Large intestine (tissue), 3 donors: ENCODE data around the gene EPHB4. TPM values are rescaled to one million over a fixed set of nuclear protein-coding genes. Genes with fewer than 3 reads are reported as not detected.
A peak's percentile ranks its signal among the peaks of the same experiment; 100 is the strongest.
"Not testable (repeated sequence)": the region's sequence is repeated elsewhere in the genome, so short reads cannot be mapped to it uniquely, and the experiment has no call there.

Experiments used
- DNase-seq, 2 donors: peaks; one replicate each; pipeline versions ENCODE4 v3.0.0 to v3.0.0-alpha.2; 2013
- H3K27ac ChIP-seq: one replicate; pipeline ENCODE4 v1.5.1; 2013; ENCODE audit warnings: low read length
- H3K27me3 ChIP-seq: 2 replicates; pipeline ENCODE4 v1.6.1; 2013; ENCODE audit warnings: low read length; ENCODE audit not compliant: control insufficient read depth, insufficient read depth
- H3K36me3 ChIP-seq: 2 replicates; pipeline ENCODE4 v1.6.1; 2013; ENCODE audit warnings: low read length; ENCODE audit not compliant: control insufficient read depth, insufficient read depth
- H3K4me1 ChIP-seq: one replicate; pipeline ENCODE4 v1.6.1; 2013; ENCODE audit warnings: low read length; ENCODE audit not compliant: control insufficient read depth, insufficient read depth
- H3K4me3 ChIP-seq: one replicate; pipeline ENCODE4 v1.5.1; 2013; ENCODE audit warnings: low read length
- H3K9me3 ChIP-seq: one replicate; pipeline ENCODE4 v1.6.1; 2013; ENCODE audit warnings: mild to moderate bottlenecking, low read depth, low read length, moderate library complexity; ENCODE audit not compliant: control insufficient read depth
- WGBS: methylation state at CpG from one replicate; pipeline ENCODE4 v1.1.5; 2013; ENCODE audit warnings: low lambda C conversion rate; ENCODE audit not compliant: insufficient coverage; 5-methylcytosine and 5-hydroxymethylcytosine counted together
- polyA plus RNA-seq: library from polyadenylated mRNA; unstranded; fragments of 120-200 nt; gene quantifications from one replicate; pipeline ENCODE4 v1.2.1, GENCODE V29; 2013

Gene EPHB4
- polyA plus RNA-seq, 1 donor, result 30.4 TPM

GRCh38 chr7:100865938-100866728 is 38.8 kb upstream of the EPHB4 start:
- H3K4me3 ChIP-seq, result peak overlapping the region; percentile 75
- H3K27ac ChIP-seq, result peak overlapping the region; percentile 80
- DNase-seq, result peak; percentile 23 to 41
- no peaks in the 10 kb centered on the region for H3K9me3 ChIP-seq
- H3K4me1 ChIP-seq, result peaks cover 17% of the 10 kb centered on the region
- H3K36me3 ChIP-seq, result peaks cover 15% of the 10 kb centered on the region
- no CpG with 5 or more reads among the region's 46 CpGs for WGBS
- H3K27me3 ChIP-seq, result no peaks in the 10 kb centered on the region

GRCh38 chr7:100865372-100865911 is 38.1 kb upstream of the EPHB4 start:
- no peak for DNase-seq
- no peaks in the 10 kb centered on the region for H3K27me3 ChIP-seq
- no peaks in the 10 kb centered on the region for H3K9me3 ChIP-seq
- peaks cover 17% of the 10 kb centered on the region for H3K4me1 ChIP-seq
- no CpG with 5 or more reads among the region's 17 CpGs for WGBS
- H3K36me3 ChIP-seq, result peaks cover 17% of the 10 kb centered on the region
- H3K4me3 ChIP-seq, result no peak overlapping the region
- no peak overlapping the region for H3K27ac ChIP-seq

GRCh38 chr7:100864263-100864845 is 37.0 kb upstream of the EPHB4 start:
- WGBS, result no CpG with 5 or more reads among the region's 12 CpGs
- Histone ChIP-seq H3K4me3 (no peak overlapping the region), H3K36me3 (peaks cover 20% of the 10 kb centered on the region), H3K9me3 (no peaks in the 10 kb centered on the region), H3K4me1 (peaks cover 17% of the 10 kb centered on the region), H3K27ac (no peak overlapping the region), H3K27me3 (no peaks in the 10 kb centered on the region)
- DNase-seq, result no peak

- Histone ChIP-seq H3K4me1 (peaks cover 11% of the 10 kb centered on the region), H3K9me3 (no peaks in the 10 kb centered on the region), H3K4me3 (no peak overlapping the region), H3K36me3 (peaks cover 26% of the 10 kb centered on the region), H3K27ac (no peak overlapping the region), H3K27me3 (no peaks in the 10 kb centered on the region)
- peak in 1 of 2 donors; percentile 58 for DNase-seq
- WGBS, result no CpG with 5 or more reads among the region's 10 CpGs
Observed at GRCh38 chr7:100863406-100863950, 36.2 kb upstream of the EPHB4 start.

GRCh38 chr7:100861616-100861985 is 34.3 kb upstream of the EPHB4 start:
- peaks cover 7% of the 10 kb centered on the region for H3K4me1 ChIP-seq
- H3K27me3 ChIP-seq, result no peaks in the 10 kb centered on the region
- DNase-seq, result no peak
- H3K36me3 ChIP-seq, result peaks cover 30% of the 10 kb centered on the region
- H3K4me3 ChIP-seq, result no peak overlapping the region
- no peaks in the 10 kb centered on the region for H3K9me3 ChIP-seq
- no peak overlapping the region for H3K27ac ChIP-seq
- WGBS, result no CpG with 5 or more reads among the region's 14 CpGs

- Histone ChIP-seq H3K36me3 (peaks cover 30% of the 10 kb centered on the region), H3K4me1 (peaks cover 3% of the 10 kb centered on the region), H3K4me3 (no peak overlapping the region), H3K27ac (no peak overlapping the region), H3K9me3 (no peaks in the 10 kb centered on the region), H3K27me3 (no peaks in the 10 kb centered on the region)
- WGBS, result no CpG with 5 or more reads among the region's 18 CpGs
- no peak for DNase-seq
Observed at GRCh38 chr7:100860702-100861615, 33.6 kb upstream of the EPHB4 start.

- Histone ChIP-seq H3K4me1 (peaks cover 3% of the 10 kb centered on the region), H3K27me3 (no peaks in the 10 kb centered on the region), H3K9me3 (no peaks in the 10 kb centered on the region), H3K27ac (no peak overlapping the region), H3K36me3 (peaks cover 30% of the 10 kb centered on the region), H3K4me3 (no peak overlapping the region)
- no peak for DNase-seq
- WGBS, result no CpG with 5 or more reads among the region's 15 CpGs
Observed at GRCh38 chr7:100859856-100860255, 32.5 kb upstream of the EPHB4 start.

GRCh38 chr7:100856871-100857282 is 29.6 kb upstream of the EPHB4 start:
- H3K27ac ChIP-seq, result no peak overlapping the region
- H3K9me3 ChIP-seq, result no peaks in the 10 kb centered on the region
- DNase-seq, result no peak
- no CpG with 5 or more reads among the region's 16 CpGs for WGBS
- H3K4me3 ChIP-seq, result no peak overlapping the region
- peaks cover 2% of the 10 kb centered on the region for H3K4me1 ChIP-seq
- peaks cover 30% of the 10 kb centered on the region for H3K36me3 ChIP-seq
- no peaks in the 10 kb centered on the region for H3K27me3 ChIP-seq

- no peak for DNase-seq
- H3K27ac ChIP-seq, result no peak overlapping the region
- WGBS, result no CpG with 5 or more reads among the region's 10 CpGs
- H3K9me3 ChIP-seq, result no peaks in the 10 kb centered on the region
- H3K4me3 ChIP-seq, result no peak overlapping the region
- H3K4me1 ChIP-seq, result peaks cover 2% of the 10 kb centered on the region
- no peaks in the 10 kb centered on the region for H3K27me3 ChIP-seq
- H3K36me3 ChIP-seq, result peaks cover 19% of the 10 kb centered on the region
Observed at GRCh38 chr7:100855515-100855914, 28.2 kb upstream of the EPHB4 start.

GRCh38 chr7:100854899-100855298 is 27.6 kb upstream of the EPHB4 start:
- H3K9me3 ChIP-seq, H3K27me3 ChIP-seq, H3K4me1 ChIP-seq, DNase-seq, H3K27ac ChIP-seq, H3K4me3 ChIP-seq: not testable (repeated sequence)
- no CpG with 5 or more reads among the region's 9 CpGs for WGBS
- peaks cover 13% of the 10 kb centered on the region for H3K36me3 ChIP-seq
